CD4-positive, alpha-beta T cell treated with Interferon gamma for 1 hour (primary cell): ENCODE data around the gene MYADML2.
"Not testable (repeated sequence)": the region's sequence is repeated elsewhere in the genome, so short reads cannot be mapped to it uniquely, and the experiment has no call there.

Experiments used
- DNase-seq: peaks from one replicate; pipeline ENCODE4 v3.0.0-alpha.2; 2020

Gene MYADML2

DNA sequence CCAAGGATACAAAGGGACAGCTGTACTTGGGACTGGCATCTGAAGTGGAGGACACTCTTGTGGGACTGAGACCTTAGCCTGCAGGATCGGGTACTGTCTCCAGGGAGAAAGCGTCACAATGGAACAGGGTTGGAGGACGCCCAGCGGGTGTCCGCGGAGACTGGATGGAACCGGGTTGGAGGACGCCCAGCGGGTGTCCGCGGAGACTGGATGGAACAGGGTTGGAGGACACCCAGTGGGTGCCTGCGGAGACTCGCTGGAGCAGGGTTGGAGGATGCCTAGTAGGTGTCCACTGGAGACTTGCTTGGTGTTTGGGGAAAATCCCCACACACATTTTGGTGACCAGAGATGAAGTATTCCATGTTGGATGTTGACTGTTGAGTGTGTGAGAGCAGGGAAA, at the start of gene MYADML2:
Gene MYADML2, minus strand, starts transcription at position 45 of the 400 bp plus-strand sequence. CDS start 5,492 bp downstream, outside the sequence.
- no peak for DNase-seq

DNA sequence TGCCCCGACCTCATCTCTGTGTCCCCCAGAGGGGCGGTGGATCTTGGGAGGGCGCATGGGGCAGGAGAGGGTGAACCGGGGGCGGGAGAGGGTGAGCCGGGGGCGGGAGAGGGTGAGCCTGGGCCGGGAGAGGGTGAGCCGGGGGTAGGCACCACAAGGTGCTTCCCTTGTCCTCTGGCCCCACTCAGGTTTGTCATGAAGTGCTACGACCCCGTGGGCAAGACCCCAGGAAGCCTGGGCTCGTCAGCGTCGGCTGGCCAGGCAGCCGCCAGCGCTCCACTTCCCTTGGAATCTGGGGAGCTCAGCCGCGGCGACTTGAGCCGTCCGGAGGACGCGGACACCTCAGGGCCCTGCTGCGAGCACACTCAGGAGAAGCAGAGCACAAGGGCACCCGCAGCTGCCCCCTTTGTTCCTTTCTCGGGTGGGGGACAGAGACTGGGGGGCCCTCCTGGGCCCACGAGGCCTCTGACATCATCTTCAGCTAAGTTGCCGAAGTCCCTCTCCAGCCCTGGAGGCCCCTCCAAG, 49.3 kb upstream of the MYADML2 start:
- DNase-seq = no peak

DNA sequence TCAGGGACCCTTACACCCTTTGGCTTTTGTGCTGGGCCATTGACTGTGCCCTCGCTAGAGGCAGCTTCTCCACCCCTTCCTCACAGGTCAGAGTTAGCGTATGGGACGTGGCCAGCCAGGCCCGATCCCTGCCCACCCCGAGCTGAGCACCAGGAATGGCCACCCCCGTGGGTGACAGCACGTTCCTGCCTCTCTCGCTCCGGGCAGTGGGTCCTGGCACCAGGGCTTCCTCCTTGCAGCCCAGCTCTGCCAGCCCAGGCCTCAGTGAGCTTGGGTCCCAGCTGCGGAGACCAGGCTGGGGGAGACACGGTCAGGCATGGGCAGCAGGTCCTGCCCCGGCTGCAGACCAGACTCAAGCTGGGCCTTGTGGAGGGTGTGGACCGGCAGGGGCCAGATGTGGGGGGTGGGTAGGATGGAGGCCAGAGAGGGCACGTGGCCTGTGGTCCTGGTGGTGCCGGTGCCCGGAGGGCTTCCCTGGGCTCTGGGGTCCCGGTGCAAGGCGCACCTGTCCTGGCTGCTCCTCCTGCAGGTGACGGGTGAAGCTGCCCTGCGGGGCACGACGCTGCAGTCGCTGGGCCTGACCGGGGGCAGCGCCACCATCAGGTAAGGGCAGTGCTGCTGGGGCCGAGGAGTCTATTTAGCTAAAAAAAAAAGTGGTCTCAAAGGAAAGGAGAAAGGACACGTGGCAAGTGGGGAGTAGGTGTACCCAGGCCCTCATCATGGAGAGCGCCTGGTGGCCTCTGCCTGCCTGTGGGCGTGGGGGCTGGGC, 48.6 kb upstream of the MYADML2 start:
- no peak for DNase-seq

DNA sequence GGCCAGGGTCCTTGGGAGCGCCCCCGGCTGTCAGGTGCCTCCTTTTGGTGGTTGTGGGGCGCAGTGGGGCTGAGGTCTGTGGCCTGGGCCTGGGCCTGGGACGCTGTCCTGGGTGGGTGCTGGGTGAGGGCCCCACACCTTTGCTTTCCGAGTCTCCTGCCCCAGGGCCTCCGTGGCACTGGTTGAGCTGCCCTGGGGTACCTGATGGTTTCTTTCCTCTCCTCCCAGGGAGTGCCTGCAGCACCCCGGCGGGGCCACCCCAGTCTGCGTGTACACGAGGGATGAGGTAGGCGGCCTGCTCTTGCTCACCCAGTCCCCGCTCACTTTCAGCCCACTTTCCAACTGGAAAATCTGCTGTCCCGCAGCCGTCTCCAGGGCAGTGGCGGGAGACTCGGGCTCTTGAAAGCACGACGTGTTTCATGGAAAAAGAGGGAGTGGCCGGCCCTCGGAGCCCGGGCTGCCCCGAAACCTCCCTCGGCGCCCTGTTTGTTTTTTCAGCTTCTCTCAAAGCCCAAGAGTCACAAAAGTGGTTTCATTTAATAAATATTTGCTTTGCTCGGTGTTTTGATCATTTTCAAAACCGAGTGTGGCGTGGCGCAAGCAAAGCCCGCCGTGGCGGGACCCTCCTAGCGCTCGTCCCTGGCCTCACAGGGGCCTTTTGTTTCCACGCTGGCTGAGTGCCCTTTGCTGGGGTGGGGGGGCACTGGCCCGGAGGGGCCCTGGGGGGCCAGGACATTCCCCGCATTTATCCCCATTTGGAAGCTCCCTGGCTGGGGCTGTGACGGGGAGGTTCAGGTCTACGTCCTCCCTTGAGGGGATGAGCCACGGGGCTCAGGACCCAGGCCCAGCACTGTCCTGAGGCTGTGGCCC, 47.8 kb upstream of the MYADML2 start:
- no peak for DNase-seq

GRCh38 chr17:81993729-81994592, 46.9 kb upstream of the MYADML2 start:
- DNase-seq = no peak

DNA sequence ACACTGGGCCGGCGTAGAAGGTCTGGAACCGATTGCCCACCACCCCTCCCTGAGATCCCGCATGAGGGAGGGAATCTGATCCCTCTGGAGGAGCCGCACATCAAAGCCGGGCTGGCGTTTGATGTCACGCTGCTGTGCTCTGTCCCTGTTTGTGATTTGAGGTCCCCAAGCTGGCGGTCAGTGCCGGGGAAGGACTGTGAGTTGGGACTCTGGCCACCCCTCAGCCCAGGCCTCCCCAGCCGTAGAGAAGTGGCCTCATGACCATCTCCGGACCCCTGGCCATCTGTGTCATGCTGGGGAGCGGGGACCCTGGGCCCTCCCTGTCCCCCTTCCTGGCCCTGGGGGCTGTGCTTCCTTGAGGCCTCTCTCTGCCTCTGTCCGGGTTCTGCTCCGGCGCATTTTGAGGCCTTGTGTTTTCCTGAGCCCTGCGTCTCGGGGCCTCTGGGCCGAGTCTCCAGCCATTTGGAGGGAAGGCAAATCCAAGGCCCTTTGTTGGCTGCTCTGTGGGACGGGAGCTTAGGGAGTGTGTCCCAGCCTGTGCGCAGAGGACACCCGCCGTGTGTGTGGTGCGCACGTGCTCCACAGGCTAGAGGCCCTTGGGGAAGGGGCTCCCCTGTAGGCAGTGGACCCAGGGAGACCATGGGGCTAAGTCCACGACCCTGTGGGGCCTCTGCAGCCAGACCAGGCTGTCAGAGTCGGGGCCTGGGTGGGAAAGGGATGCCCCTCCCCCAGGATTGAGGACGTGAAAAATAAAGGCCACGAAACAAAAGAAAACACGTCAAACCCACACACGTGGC, 45.5 kb upstream of the MYADML2 start:
- DNase-seq = no peak

DNA sequence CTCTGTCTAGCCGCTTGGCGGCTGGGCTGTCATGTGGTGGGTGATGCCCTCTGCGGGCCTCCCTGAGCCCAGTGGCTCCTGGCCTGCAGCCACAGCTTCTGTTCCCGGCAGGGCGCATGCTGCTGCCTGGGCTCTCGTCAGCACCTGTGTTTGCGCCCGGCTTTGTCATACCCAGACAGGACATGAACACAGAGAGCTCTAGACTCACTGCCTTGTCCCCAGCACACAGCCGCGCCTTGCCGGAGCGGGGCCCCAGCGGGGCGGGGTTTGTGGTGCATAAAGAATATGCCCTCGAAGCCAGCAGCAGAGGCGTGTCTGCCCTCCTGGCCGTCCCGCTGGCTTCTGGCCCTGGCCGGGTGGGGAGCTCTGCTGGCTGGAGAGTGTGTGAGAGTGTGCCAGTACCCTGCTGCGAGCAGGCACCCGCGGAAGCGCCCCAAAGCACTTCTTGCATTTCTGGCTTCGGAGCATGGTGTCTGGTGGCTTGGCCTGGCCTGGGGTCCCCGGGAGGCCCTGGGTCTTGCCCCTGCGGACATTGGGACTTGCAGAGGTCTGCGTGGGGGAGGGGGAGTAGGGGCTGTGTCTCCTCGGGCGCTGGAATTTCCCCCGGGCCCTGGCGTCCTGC, 44.8 kb upstream of the MYADML2 start:
- no peak for DNase-seq

DNA sequence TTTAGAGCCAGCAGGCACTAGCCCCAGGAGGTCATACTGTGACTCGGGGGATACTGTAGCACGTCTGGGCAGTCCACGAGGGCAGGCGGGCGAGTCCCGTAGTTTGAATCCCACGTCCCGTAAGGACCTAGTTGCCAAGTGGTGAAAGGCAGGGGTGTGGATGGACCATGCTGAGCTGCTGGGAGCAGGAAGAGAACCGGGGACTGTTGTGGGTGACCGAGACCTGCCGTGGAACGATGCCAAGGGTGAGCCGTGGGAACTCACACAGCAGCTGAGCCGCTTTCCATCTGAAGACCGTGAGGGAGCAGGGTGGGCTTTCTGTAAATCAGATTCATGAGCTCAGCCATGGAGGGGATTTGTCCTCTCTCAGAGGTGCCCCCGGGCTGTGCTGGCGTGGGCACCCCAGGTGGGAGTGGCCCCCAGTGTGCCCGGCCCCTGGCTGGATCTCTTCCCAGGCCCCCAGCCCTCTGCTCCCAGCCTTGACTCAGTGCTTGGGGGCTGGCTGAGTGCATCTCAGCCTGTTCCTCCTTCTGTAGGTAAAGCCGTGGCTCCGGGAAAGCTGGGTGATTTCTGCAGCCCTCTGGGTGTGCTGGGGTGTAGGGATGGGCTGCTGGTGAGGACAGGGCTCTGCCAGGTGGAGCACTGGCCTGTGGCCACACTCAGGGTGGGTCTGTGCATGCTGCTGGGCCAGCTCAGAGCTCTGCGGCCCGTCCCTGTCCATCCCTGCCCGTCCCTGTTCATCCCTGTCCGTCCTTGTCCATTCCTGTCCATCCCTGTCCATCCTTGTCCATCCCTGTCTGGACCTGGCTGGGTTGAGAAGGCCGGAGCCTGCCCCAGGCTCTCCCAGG, 44.0 kb upstream of the MYADML2 start:
- DNase-seq = no peak

DNA sequence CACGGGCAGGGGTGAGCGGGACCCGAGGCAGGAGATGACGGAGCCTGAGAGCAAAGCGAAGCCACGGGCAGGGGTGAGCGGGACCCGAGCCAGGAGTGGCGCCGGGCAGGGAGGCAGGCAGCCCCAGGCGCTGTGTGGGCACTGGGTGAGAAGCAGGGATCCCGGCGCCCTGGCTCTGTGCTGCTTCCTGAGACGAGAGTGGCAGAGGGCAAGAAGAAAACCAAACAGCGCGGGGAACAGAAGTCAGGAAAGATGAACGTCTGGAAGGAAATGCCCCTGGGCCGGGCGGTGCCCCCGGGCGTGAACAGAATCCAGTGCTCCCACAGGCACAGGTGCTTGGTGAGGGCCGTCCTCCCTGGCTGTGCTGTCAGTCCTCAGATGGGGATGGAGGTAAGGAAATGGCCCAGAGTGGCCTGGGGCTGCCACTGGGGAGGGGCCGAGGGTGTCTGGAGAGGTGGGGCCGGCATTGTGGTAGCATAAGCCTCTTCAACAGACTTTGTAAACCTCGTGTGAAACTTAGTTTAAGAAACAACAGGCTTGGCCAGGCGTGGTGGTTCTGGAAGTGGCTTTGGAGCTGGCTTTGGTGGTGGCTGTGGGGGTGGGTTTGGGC, 40.2 kb upstream of the MYADML2 start:
- no peak for DNase-seq

- no peak for DNase-seq
Measured at GRCh38 chr17:81986606-81987005, 39.6 kb upstream of the MYADML2 start.

DNA sequence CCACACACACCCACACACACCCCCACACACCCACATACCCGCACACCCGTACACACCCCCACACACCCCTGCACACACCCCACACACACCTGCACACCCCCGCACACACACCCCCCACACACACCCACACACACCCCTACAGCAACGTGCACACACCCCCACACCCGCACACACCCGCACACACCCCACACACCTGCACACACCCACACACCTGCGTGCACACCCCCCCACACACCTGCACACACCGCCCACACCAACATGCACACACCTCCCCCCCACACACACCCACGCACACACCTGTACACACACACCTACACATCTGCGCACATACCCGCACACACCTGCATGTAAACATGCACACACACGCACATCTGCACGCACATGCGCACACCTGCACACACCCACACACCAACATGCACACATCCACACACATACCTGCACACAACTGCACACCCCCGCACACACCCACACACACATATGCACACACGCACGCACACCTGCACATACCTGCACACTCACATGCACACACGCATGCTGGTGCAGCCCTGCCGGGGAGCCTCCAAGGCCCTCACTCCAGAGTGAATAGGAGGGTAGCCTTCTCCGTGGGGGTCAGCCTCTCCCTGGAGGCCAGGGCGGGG, 37.9 kb upstream of the MYADML2 start:
- no peak for DNase-seq

DNA sequence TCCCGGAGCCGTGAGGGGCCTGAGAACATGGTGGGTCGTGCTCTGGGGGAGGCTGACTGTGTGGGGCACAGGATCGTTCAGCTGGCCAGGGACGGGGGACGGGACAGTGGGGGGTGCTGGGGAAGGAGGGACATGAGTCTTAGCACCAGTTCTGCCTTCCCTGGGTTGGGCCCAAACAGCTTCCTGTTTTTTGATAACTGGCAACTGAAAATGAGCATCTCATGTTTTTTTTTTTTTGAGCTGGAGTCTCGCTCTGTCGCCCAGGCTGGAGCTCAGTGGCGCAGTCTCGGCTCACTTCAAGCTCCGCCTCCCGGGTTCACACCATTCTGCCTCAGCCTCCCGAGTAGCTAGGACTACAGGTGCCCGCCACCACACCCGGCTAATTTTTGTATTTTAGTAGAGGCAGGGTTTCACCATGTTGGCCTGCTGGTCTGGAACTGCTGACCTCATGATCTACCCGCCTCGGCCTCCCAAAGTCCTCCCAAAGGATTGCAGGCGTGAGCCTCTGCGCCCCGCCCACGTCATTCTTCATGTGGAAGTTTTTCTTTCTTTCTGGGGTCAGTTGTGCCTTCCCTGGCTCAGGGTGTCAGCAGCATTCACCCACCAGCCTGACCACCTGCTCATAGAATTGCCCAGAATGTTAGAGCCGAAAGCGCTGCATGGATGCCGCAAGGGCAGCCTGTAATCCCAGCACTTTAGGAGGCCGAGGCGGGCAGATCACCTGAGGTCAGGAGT, 36.8 kb upstream of the MYADML2 start:
- no peak for DNase-seq

DNA sequence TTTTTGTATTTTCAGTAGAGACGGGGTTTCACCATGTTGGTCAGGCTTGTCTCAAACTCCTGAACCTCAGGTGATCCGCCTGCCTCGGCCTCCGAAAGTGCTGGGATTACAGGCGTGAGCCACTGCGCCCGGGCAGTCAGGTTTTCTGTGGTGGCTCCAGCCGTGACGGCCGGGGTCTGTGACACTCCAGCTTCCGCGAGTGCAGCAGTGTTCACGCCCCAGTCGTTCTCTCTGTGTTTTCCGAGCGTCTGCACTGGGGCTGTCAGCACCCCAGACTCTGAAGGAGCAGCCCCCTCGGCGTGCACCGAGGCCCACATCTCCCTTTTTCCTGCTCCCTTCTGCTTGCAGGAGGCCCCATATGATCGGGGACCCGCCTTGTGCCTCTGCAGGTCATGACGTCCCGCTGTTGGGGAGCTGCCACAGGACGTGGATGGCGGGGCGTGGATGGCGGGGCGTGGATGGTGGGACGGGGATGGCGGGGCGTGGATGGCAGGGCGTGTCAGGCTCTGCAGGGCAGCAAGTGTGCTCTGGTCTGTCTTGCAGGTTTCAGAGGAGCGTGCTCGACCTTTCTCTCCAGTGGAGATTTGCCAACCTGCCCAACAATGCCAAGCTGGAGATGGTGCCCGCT, 36.1 kb upstream of the MYADML2 start:
- DNase-seq = no peak

GRCh38 chr17:81981511-81981910, 34.5 kb upstream of the MYADML2 start:
- not testable (repeated sequence) for DNase-seq

GRCh38 chr17:81980707-81981343, 33.8 kb upstream of the MYADML2 start:
- DNase-seq = no peak

DNA sequence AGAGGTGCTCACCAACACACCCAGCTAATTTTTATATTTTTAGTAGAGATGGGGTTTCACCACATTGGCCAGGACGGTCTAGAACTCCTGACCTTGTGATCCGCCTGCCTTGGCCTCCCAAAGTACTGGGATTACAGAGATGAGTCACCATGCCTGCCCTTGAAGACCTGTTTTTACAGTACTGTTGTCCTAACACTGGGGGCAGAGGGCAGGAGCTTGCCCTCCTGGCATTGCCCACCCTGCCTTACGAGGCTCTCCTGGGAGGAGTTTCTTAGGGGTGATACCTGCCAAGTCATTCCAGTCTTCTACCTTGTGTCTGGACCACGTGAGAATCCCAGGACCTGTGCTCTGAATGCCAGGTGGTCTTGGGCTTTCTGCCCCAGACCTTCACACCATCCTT, 33.1 kb upstream of the MYADML2 start:
- DNase-seq = no peak

GRCh38 chr17:81978524-81979298, 31.7 kb upstream of the MYADML2 start:
- DNase-seq = no peak
